GM12865 (cell line): ENCODE measurements around the gene FRAS1.
"Not testable (repeated sequence)": the region's sequence is repeated elsewhere in the genome, so short reads cannot be mapped to it uniquely, and the experiment has no call there.

Experiments
- DNase-seq: peaks from one replicate; pipeline ENCODE4 v3.0.0; 2010; ENCODE audit warnings: low read depth
- H3K4me3 ChIP-seq: 2 replicates; pipeline ENCODE4 v1.5.1; 2011; ENCODE audit warnings: mild to moderate bottlenecking, low read depth, low read length, control low read depth
- CTCF ChIP-seq: IDR thresholded peaks from 2 replicates; pipeline ENCODE4 v1.5.1; 2011; ENCODE audit warnings: low read length, control low read depth, low read depth, inconsistent platforms; ENCODE audit not compliant: insufficient read depth; ENCODE audit errors: missing control alignments

Gene FRAS1

GRCh38 chr4:78254893-78255292 is 197.8 kb downstream of the FRAS1 start:
- no peak for TF ChIP-seq CTCF
- DNase-seq, result no peak
- H3K4me3 ChIP-seq, result no peak overlapping the region

- no peak overlapping the region for H3K4me3 ChIP-seq
- no peak for DNase-seq
- TF ChIP-seq CTCF, result no peak
Measured at GRCh38 chr4:78265006-78265405, 207.9 kb downstream of the FRAS1 start.

GRCh38 chr4:78267790-78268189 is 210.7 kb downstream of the FRAS1 start:
- no peak for TF ChIP-seq CTCF
- no peak for DNase-seq
- H3K4me3 ChIP-seq, result no peak overlapping the region

- H3K4me3 ChIP-seq, result no peak overlapping the region
- no peak for DNase-seq
- TF ChIP-seq CTCF, result no peak
Measured at GRCh38 chr4:78268597-78268996, 211.5 kb downstream of the FRAS1 start.

GRCh38 chr4:78275450-78275849 is 218.3 kb downstream of the FRAS1 start:
- not testable (repeated sequence) for H3K4me3 ChIP-seq

GRCh38 chr4:78286281-78286680 is 229.2 kb downstream of the FRAS1 start:
- DNase-seq, result no peak
- no peak for TF ChIP-seq CTCF

More at GRCh38 chr4:78275450-78275849, 218.3 kb downstream of the FRAS1 start:
- not testable (repeated sequence) for DNase-seq

GRCh38 chr4:78288327-78288726 is 231.2 kb downstream of the FRAS1 start:
- DNase-seq, result no peak
- no peak for TF ChIP-seq CTCF
- H3K4me3 ChIP-seq, result no peak overlapping the region

More at GRCh38 chr4:78286281-78286680, 229.2 kb downstream of the FRAS1 start:
- H3K4me3 ChIP-seq, result no peak overlapping the region
